ENCODE data around the gene DPP6.

The DPP6 gene

GRCh38 chr7:154412105-154412504 lies 359.9 kb downstream of the DPP6 start:
- DNase-seq (ENCODE audit: low read depth in 2 of 2): no peak

GRCh38 chr7:154415709-154416399 lies 363.7 kb downstream of the DPP6 start:
- DNase-seq (ENCODE audit: low read depth in 2 of 2): no peak

- DNase-seq (ENCODE audit: low read depth in 2 of 2): no peak
Observed at GRCh38 chr7:154416714-154417113, 364.5 kb downstream of the DPP6 start.

- DNase-seq (ENCODE audit: low read depth in 2 of 2): no peak
Observed at GRCh38 chr7:154419344-154419743, 367.1 kb downstream of the DPP6 start.

- DNase-seq (ENCODE audit: low read depth in 2 of 2): no peak
Observed at GRCh38 chr7:154423231-154423630, 371.0 kb downstream of the DPP6 start.

- DNase-seq (ENCODE audit: low read depth in 2 of 2): no peak
Observed at GRCh38 chr7:154424350-154424749, 372.2 kb downstream of the DPP6 start.

GRCh38 chr7:154425271-154425670 lies 373.1 kb downstream of the DPP6 start:
- no peak for DNase-seq (ENCODE audit: low read depth in 2 of 2)

GRCh38 chr7:154426778-154427177 lies 374.6 kb downstream of the DPP6 start:
- no peak for DNase-seq (ENCODE audit: low read depth in 2 of 2)

GRCh38 chr7:154427533-154427932 lies 375.3 kb downstream of the DPP6 start:
- no peak for DNase-seq (ENCODE audit: low read depth in 2 of 2)

GRCh38 chr7:154429666-154430404 lies 377.6 kb downstream of the DPP6 start:
- no peak for DNase-seq (ENCODE audit: low read depth in 2 of 2)

- no peak for DNase-seq (ENCODE audit: low read depth in 2 of 2)
Observed at GRCh38 chr7:154430640-154431039, 378.4 kb downstream of the DPP6 start.

- no peak for DNase-seq (ENCODE audit: low read depth in 2 of 2)
Observed at GRCh38 chr7:154431045-154431444, 378.8 kb downstream of the DPP6 start.

GRCh38 chr7:154433632-154434598 lies 381.7 kb downstream of the DPP6 start:
- DNase-seq (ENCODE audit: low read depth in 2 of 2): no peak

- no peak for DNase-seq (ENCODE audit: low read depth in 2 of 2)
Observed at GRCh38 chr7:154436560-154436959, 384.4 kb downstream of the DPP6 start.

- no peak for DNase-seq (ENCODE audit: low read depth in 2 of 2)
Observed at GRCh38 chr7:154437234-154437633, 385.0 kb downstream of the DPP6 start.

- DNase-seq (ENCODE audit: low read depth in 2 of 2): no peak
Observed at GRCh38 chr7:154438571-154439367, 386.6 kb downstream of the DPP6 start.

GRCh38 chr7:154440058-154440457 lies 387.9 kb downstream of the DPP6 start:
- DNase-seq (ENCODE audit: low read depth in 2 of 2): no peak

GRCh38 chr7:154440651-154441050 lies 388.5 kb downstream of the DPP6 start:
- DNase-seq (ENCODE audit: low read depth in 2 of 2): no peak

- DNase-seq (ENCODE audit: low read depth in 2 of 2): no peak
Observed at GRCh38 chr7:154441811-154442210, 389.6 kb downstream of the DPP6 start.

GRCh38 chr7:154442939-154443338 lies 390.7 kb downstream of the DPP6 start:
- DNase-seq (ENCODE audit: low read depth in 2 of 2): no peak

- DNase-seq (ENCODE audit: low read depth in 2 of 2): no peak
Observed at GRCh38 chr7:154450451-154450850, 398.3 kb downstream of the DPP6 start.

Measured in fibroblast of skin of left biceps (primary cell).